HG03469 (cell line): ENCODE results near the gene TBC1D22A.

Experiments
- ATAC-seq: cut with Tn5 transposase; IDR thresholded peaks from one replicate; pipeline ENCODE4 v1.9.1; 2021; ENCODE audit warnings: mild to moderate bottlenecking, moderate library complexity, moderate number of reproducible peaks; ENCODE audit not compliant: unreplicated experiment

TBC1D22A gene

DNA sequence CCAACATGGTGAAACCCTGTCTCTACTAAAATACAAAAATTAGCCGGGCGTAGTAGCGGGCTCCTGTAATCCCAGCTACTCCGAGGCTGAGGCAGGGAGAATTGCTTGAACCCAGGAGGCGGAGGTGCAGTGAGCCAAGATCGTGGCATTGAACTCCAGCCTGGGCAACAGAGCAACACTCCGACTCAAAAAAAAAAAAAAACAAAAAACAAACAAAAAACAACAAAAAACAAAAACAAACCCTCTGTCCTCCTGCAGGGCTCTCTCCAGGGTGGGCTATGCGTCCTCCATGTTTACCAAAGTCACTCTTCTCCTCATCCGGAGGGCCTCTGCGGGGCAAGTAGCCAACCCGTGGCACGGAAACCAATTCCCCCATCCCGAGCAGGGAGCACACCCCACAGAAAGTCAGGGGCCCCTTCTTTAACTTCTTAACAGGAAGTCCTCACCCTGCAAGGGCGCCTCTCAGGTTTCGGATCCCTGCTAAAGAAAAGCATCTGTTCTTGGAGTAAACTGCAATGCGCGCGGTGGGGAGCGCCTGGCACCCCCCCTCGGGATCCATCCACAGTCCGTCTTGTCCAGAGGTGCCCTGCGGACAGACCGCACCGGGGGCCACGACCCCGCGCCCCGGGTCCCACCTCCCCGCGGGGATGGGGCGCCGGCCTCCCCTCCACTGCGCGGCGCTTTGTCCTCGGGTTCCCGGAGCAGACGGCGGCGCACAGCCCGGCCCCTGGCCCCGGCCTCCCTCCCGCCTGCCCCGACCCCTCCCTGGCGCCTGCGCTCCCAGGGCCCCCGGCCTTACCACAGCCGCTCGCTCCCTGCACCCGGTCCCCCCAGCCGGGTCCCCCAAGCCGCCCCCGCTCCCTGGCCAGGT, 25.1 kb upstream of the TBC1D22A start:
- ATAC-seq = no peak

DNA sequence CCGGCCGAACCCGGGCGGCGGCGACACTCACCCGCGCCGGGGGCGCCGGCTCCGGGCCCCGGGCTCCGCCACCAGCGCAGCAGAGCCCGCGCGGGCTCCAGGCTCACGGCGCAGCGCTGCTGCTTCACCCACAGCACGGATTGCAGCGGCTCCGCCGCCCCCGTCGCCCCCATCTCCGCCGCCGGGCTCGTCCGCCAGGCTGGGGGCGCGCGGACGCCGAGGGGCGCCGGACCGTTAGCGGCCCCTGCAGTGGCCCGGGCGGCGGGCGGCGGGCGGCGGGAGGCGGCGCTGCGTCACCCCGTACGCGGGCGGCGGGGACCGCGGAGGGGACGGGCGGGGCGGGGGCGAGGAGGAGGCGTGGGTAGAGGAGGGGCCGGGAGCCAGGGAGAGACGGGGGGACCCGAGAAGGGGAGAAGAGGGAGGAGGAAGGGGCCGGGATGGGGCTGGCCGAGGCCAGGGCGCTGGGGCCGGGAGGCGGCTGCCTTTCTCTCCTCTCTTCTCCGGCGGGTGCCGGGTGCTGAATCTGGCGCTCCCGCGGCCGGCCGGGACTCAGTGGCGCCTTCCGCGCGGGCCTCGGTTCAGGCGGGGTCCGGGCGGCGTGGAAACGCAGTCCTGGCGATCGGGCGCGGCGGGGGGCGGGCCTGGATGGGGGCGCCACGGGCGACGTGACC, 24.3 kb upstream of the TBC1D22A start, which contains the start of gene CERK:
Gene CERK, minus strand, starts transcription at position 277 of the 671 bp plus-strand sequence. Its CDS starts 104 bp downstream, at position 173.
- no peak for ATAC-seq

DNA sequence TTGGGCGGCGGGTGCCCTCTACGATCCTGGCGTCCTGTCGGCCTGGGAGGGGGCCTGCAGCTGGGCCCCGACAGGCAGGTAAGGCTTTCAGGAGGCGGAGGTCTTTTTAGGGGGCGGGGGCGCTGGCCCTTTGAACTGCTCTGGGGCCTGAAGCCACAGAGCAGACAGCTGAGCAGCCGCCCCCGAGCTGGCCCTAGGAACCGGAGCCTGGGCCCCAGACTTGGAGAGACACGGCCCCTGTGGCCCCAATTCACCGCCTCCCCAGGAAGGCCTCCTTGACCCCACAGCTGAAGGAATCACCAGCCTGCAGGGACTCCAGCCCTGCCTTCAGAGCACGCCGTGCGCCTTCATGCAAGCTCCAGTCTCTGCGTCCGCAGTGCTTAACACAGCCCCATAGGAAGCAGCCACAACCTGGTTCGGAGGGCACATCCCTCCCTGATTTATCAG, 23.8 kb upstream of the TBC1D22A start:
- no peak for ATAC-seq

DNA sequence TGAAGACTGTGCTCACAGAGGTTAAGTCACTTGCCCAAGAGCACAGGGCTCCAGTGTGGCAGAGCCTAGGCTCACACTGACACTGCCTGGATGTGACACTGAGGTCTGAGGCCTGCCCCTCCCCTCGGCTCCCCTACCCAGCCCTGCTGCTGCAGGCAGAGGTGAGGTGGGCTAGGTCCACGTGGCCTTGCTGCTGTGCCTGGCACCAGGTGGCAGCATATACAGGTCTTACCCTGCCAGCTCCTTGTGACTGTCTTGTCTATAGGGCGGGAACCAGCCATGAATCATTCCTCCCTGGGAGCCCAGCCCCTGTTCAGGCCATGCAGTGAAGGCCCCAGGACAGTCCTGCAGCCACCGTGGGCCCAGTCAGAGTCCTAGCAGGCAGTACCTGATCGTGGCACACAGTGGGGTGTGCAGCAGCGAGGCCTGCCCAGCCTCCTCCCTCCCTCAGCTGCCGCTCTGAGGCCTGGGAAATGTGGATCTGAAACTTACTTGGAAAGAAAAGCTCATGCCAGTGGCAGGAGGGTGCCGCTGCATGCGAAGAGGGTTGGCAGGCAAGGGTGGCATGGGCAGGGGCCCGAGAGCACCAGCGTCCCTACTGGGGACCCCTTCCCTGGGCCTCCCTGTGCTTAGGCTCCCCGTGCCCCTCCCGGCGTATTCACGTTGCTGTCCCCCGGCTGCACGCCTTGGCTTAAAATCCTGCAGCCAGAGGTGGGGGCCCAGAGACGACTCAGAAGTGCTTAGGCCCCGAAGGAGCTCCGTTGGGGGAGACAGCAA, 23.2 kb upstream of the TBC1D22A start:
- ATAC-seq = no peak

DNA sequence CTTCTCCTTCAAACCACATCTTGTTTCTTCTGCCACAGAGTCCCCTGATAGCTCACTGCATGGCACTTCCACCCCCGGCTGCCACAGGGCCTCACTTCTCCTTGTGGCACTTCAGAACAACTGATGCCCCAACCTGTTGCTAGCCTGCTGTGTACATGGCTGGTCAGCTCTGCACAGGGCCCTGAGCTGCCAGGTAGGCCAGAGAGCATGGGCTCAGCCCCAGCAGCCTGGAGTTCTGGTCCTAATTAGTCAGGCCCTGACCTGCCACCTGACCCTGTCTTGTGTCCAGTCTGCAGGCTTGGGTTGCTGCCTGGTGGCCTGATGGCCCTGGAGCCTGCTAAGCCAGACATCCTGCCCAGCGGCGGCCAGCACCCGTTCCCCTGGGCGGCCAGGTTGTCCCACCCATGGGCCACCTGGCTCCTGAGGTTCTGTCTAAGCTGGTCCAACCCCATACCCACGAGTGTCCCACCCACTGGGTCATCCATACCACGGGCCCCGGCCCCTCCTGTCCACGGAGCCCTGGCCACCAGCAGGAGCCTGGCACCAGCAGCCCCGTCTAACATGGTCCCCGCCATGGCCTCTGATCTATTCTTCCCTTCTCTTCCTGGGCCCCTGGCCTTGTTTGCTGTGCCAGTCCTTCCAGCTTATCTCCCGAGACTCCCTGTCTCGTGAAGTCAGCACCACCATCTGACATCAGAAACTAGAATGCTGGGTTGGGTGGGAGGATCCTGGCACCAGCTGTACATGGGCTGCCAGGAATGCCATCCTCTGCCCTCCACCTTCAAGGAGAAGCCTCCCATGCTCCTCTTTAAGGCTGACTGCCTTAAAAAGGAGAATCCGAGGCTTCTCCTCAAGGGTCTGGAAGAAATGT, 21.3 kb upstream of the TBC1D22A start:
- ATAC-seq = no peak

DNA sequence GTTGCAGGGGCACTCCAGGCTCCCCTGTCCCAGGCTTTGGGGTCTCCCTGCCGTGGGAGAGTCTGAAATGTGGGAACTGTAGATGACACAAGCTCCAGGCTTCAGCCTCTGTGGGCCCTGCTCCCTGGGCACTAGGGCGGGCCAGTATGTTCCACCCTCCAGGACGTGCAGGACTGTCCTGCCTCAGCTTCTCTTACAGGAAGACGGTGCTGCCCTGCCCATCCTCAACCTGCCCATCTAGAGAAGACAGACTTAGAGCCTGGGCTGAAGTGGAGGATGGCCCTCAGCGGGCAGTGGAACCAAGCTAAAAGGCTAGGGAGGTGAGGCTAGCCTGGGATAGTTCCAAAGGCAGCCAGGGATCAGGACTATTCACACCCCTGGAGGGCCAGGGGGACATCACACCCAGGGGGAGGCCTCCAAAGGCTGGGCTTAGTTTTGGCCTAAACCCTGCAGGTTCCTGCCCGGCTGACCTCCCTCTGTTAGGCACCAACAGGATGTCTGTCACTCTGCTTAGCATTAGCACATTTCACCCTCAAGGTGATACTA, 20.4 kb upstream of the TBC1D22A start:
- ATAC-seq = no peak

DNA sequence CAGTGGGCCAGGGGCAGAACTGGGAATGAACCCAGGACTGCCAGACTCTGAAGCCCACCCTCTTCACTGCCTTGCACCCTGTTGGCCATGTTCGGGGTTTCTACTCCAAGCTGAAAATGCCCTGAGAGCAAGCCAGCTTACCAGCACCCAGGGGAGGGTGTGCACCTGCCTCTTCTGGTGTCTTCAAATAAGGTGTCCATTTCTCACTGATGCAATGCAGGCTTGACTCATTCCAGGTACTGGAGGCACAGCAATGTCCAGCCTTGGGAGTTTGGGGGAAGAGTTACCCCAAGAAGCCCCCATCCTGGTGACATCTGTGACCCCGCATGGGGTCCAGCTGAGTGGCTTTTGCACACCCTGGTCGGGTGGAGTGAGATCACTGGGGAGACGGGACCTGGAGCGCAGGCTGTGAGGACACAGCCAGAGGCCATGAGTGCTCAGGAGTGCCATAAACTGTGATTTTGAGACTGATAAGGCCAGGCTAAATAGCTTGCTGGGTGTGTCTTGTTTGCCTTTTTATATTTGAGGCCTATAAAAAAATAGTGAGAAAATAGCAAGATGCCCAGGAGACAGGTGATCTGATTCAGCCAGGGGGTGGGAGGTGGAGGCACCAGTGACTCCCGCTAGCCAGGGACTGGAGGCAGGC, 19.8 kb upstream of the TBC1D22A start:
- ATAC-seq = no peak

DNA sequence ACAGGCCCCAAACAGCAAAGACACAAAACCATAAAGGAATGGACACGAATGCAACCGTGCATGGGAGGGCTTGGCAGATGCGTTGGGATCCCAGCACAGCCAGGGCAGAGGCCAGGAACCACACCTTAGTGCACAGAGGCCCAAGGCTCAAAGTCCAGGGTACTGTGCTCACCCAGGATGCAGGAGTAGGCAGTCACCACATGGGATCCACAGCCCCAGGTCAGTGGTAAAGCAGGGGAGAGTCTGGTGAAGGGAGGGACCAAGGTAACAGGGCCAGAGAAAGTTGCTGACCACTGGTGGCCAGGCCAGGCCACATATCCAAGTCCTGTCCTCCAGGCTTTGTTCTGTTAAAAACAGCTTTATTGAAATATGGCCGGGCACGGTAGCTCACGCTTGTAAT, 17.9 kb upstream of the TBC1D22A start:
- no peak for ATAC-seq

DNA sequence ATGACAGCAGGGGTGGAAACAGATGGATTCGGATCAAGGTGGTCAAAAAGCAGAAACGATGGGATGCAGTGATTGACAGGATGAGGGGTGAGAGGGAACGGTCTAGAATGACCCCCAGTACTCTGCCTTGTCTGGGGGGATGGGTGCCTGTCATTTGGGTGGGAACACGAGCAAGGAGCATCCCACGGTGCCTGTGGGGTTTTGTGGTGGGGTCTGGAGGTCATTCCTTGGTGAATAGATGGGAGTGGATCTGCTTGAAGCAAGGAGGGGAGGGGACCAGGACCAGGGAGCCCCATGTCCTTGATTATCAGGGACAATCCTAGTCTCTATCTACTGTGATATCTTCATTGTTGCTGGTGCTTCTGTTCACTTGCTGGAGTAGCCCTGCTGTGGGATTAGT, 16.3 kb upstream of the TBC1D22A start:
- no peak for ATAC-seq

DNA sequence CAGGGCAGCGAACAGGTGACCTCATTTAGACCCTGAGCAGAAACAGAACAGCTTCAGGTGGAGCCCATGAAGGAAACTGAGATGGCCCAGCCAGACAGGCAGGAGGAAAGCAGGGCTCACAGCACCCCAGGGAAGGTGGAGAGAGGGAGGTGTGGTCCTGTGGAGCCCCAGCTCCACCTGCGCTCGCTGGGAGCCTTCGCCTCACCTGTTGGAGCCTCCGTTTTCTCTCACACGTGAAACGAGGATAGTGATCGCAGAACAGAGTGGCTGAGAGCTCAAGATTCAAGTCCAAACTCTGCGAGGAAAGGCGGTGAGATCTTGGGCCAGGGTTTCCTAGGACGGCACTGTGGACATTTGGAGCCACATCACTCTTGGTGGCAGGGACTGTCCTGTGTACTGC, 15.8 kb upstream of the TBC1D22A start:
- ATAC-seq = no peak

DNA sequence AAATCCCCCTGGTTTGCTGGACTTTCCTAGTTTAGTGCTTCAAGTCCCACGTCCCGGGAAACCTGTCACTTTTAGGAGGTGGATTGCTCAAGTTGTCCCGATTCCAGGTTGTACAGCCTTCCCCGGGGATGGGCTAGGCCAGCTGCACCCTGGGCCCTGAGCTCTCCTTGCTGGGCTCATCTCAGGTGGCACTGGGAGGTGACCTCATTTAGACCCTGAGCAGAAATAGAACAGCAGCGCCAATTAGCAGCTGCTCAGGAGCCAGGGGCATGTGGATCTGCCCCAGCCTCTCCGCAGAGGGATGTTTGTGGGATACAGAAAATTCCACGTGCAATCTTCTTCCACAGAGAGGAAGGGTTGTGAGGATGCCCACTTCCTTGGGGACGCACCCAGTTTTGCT, 14.8 kb upstream of the TBC1D22A start:
- ATAC-seq = no peak

DNA sequence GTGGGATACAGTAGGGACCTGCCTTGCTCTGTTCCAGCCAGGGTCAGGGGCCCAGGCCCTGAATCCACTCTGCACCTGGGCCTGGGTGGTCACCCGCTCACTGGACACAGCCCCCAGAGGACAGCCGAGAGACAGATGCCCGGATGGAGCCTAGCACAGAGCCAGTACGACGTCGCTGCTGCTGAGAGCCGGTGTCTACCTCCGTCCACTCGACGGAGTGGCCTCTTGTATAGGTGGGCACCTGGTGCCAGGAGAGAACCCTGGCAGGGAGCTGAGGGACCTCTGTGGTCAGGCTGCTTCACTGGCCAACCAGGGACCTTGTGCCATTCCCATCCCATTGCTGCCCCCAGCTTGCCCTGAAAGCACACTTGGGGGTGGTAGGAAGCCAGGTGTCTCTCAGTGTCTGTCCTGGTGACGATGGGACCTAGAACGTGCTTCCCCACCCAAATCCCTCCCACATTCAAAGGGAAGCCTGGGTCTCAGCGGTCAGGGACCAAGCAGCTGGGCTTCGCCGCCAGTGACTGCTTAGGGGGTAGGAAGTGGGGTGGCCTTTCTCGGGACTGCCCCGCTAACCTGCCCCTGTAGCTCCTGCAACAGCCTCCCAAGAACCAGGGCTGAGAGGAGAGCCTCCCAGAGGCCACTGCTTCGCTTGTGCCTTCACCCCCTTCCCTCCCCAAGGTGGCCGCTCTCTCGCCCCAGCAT, 14.1 kb upstream of the TBC1D22A start:
- ATAC-seq = no peak

DNA sequence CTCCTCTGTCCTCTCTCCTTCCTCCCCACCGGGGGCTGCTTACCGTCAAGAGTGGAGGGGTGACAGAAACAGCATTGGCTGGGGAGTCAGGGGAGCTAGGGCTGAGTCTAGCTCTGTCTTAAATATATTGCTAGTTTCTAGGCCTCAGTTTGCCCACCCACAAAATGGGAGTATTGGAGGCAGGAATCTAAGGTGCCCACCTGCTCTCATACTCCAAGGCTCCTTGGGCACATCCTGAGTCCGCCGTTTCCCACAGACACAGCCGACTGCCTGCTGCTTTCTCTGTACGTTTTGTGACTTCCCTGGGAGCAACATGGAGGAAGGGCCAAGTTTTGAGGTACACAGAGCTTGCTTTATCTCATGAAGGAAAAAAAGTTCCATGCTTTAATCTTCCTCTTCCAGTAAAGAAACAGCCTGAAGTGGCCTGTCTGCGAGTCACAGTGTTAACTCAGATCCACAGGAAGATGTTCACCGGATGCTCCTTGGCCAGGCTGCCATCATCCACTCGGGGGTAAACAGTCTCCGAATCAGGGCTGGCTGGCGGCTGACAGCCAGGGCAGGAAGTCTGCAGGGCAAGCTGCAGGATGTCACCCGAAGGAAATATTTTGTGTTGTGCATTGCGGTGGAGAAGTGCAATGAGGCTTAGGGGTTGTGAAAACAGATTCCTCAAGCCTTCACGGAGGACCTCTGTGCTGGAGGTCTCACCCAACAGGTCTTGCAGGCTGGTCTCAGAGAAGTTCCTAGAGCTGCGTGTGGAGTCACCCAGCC, 13.4 kb upstream of the TBC1D22A start:
- no peak for ATAC-seq

DNA sequence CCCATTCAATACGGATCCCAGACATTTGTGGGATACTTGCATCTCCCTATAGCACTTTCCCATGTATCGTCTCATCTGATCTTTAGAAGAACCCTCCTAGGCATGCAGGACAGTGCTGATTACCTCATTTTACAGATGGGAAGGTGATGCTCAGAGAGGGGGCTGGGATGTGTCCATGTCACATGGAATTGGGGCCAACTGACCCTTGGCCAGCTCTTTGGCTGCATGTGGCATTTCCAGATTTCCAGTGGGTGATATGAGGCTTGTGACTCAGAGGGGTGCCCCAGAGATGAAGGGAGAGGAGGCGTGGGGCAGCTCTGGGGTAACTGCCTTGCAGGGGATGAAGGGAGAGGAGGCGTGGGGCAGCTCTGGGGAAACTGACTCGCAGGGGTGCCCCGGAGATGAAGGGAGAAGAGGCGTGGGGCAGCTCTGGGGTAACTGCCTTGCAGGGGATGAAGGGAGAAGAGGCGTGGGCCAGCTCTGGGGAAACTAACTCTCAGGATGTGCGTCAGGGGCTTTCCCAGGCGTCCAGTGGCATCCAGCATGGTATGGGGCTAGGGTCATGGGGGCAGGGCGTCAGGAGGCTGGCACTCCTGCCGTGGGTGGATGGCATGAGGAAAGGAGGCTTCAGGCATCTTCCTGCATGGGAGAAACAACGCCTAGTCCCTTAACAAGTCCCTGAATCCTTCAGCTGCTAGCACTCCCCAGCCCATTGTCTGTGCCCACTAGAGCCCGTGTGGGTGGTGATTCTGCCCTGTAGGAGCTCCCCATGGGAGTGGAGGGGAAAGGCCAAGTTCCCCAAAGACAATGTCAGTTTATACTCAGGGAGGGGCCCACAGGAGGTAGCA, 12.5 kb upstream of the TBC1D22A start:
- ATAC-seq = no peak

DNA sequence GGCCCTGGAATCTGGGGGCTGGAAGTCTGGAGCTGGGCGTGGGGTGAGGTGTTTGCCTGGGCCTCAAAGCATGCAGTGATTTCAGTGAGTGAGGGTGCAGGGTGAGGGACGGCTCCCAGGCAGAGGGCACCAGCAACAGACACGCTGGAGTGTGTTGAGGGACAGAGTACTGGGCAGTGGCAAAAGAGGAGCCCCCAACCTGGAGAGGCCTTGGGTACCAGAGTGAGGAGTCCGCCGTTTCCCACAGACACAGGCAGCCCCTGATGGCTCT, 12.0 kb upstream of the TBC1D22A start:
- no peak for ATAC-seq

DNA sequence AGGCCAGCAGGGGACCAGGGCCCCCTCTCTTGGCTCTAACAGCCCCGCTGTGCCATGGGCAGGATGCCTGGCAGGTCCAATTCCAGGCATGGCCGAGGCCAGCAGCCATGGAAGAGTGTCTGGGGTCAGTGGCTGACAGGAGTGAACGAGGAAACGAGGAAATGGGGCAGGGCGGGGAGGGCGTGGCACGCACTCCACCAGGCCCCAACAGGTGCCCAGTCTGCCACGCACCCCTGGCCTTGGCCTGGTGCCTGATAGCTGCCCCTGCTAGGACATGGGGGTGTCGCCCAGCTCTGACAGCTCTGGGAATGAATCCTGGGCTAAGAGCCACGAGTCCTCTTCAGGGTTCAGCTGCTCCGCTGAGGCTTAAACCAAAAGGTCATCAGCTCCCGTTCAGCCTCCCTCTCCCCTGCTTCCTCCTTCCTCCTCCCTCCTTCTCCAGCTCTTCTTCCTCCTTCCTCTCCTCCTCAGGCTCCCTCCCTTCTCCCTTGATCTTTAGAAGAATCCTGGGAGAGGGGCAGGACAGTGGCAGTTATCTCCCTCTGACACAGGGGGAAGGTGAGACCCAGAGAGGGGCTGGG, 11.5 kb upstream of the TBC1D22A start:
- ATAC-seq = no peak

DNA sequence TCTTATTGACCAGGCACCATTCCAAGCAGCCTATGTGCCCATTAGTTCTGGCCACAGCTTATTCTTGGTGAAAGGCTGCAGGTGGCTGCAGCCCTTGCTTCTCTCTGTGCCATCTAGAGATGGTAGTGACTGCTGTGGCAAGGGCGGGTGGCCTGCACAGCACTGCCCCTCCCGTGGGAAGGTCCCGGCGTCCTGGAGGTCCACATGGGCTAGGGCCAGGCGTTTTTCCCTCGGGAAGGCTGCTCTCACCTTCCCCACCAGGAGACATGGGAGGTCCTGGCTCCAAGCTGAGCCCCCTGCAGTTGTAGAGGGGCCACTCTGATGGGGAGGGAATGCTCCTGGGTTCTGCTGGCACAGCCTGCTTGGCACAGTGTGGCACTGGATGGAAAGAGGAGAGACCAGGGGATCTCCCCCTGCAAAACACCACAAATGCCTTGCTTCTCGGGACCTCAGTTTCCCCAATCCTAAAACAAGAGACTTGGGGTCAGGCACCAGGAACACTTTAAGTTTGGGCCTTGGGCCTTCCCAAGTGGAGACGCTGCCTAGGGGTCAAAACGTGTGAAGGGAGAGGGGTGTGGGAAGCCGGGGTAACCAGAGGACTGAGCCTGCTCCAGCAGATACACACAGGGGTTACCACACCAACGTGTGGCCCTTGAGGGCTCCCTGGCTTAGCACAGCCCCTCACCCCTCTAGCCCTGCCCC, 10.0 kb upstream of the TBC1D22A start:
- ATAC-seq = no peak
